A673 (cell line): ENCODE measurements around the gene RNF44.

ENCODE experiments used
- EZH2 ChIP-seq: fragments of 200-600 bp; sonication (generic); IDR thresholded peaks from 2 replicates; pipeline ENCODE4 v1.6.1; 2017; ENCODE audit warnings: borderline replicate concordance, low read depth, mild to moderate bottlenecking, mixed read lengths, antibody characterized with exemption, low read length; ENCODE audit not compliant: poor library complexity, severe bottlenecking
- TF ChIP-seq, protein P1 (sequence below): fragments of 300-800, 200-600 bp; sonication (generic); conservative IDR thresholded peaks from 2 replicates; pipeline ENCODE4 v1.5.1; 2017; ENCODE audit warnings: low read depth, mild to moderate bottlenecking, antibody characterized with exemption, low read length, moderate library complexity, mixed read lengths

- TF ChIP-seq, protein P1, sequence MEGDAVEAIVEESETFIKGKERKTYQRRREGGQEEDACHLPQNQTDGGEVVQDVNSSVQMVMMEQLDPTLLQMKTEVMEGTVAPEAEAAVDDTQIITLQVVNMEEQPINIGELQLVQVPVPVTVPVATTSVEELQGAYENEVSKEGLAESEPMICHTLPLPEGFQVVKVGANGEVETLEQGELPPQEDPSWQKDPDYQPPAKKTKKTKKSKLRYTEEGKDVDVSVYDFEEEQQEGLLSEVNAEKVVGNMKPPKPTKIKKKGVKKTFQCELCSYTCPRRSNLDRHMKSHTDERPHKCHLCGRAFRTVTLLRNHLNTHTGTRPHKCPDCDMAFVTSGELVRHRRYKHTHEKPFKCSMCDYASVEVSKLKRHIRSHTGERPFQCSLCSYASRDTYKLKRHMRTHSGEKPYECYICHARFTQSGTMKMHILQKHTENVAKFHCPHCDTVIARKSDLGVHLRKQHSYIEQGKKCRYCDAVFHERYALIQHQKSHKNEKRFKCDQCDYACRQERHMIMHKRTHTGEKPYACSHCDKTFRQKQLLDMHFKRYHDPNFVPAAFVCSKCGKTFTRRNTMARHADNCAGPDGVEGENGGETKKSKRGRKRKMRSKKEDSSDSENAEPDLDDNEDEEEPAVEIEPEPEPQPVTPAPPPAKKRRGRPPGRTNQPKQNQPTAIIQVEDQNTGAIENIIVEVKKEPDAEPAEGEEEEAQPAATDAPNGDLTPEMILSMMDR, result no peak
- TF ChIP-seq EZH2, result no peak
Measured at GRCh38 chr5:176537554-176538229, 490 bp upstream of the RNF44 start.
